Psoas muscle (tissue), 8 donors: ENCODE results near the gene TENT4A. TPM values are rescaled to one million over a fixed set of nuclear protein-coding genes. Genes with fewer than 3 reads are reported as not detected.

Source experiments
- ATAC-seq, 4 donors: fragments of 200-7000 bp; cut with Tn5 transposase; one replicate each; pipeline ENCODE4 v1.9.1; 2020; ENCODE audit warnings: moderate library complexity in 3 of 4, mild to moderate bottlenecking in 2 of 4
- DNase-seq, 2 donors: peaks; one replicate each; pipeline ENCODE4 v3.0.0-alpha.2; 2020
- H3K27ac ChIP-seq: fragments of 200-600 bp; one replicate; pipeline ENCODE4 v1.8.0; 2022
- H3K27me3 ChIP-seq, 3 donors: fragments of 200-600 bp in 1 of 3; one replicate each; pipeline versions ENCODE4 v1.6.1 to v1.8.0; 2013 to 2022; ENCODE audit warnings: low read length in 2 of 3, mild to moderate bottlenecking in 2 of 3, moderate library complexity in 1 of 3; ENCODE audit not compliant: insufficient read depth in 3 of 3
- H3K36me3 ChIP-seq, 2 donors: fragments of 200-600 bp in 1 of 2; one replicate each; pipeline versions ENCODE4 v1.6.1 to v1.8.0; 2013 to 2022; ENCODE audit warnings: low read depth in 1 of 2, mild to moderate bottlenecking in 1 of 2, moderate library complexity in 1 of 2; ENCODE audit not compliant: insufficient read depth in 1 of 2
- H3K4me1 ChIP-seq: fragments of 200-600 bp; one replicate; pipeline ENCODE4 v1.8.0; 2022
- H3K4me3 ChIP-seq: fragments of 200-600 bp; one replicate; pipeline ENCODE4 v1.8.0; 2022; ENCODE audit warnings: mild to moderate bottlenecking
- H3K9me3 ChIP-seq: fragments of 200-600 bp; one replicate; pipeline ENCODE4 v1.8.0; 2022
- CTCF ChIP-seq: fragments of 200-600 bp; IDR thresholded peaks from one replicate; pipeline ENCODE4 v1.8.0; 2022; ENCODE audit warnings: antibody characterized with exemption
- WGBS, 3 donors: extraction: QIAGEN DNeasy Blood & Tissue Kit; methylation state at CpG; one replicate each; pipeline versions ENCODE4 v1.1.6 to v1.1.7; 2013; 5-methylcytosine and 5-hydroxymethylcytosine counted together
- intact Hi-C, 2 donors: fragments of 100-400 bp; cut with DNase I; formaldehyde crosslinking; loops; one replicate each; pipeline versions ENCODE4 v1.11.0 to v1.14.2; 2022
- polyA plus RNA-seq, 3 donors: library from polyadenylated mRNA; stranded (reverse); fragments of 200-250 nt; gene quantifications; one replicate each; pipeline ENCODE4 v1.2.3, GENCODE V29; 2013
- total RNA-seq, 4 donors: library from RNA; stranded (reverse); fragmentation: NEBNext Ultra II Directional in 2 of 4; extraction: Animal tissue kit (Norgen Biotek cat#: 25700) in 2 of 4; gene quantifications; one replicate each; pipeline versions ENCODE4 v1.2.1 to v1.2.4, GENCODE V29; 2021 to 2023
- donor health status: healthy with polysubstance abuse.
- donor health status: DM: no; HTN: no; CAD: no; lungs with moderate emphysema.
- donor health status: Bipolar disorder and iron deficiency.
- donor health status: healthy.
- donor health status: DM: yes; HTN: yes; CAD: no.
- donor health status: DM: no; HTN: no; CAD: no.
- donor health status: DM: no; HTN: no; CAD: no.
- donor health status: DM: yes; HTN: yes; CAD: no.

Gene TENT4A
- total and polyA plus RNA-seq, 7 donors: 5.0 to 19.2 (median 12.7) TPM

- no peaks in the 10 kb centered on the region for H3K27me3 ChIP-seq
- intact Hi-C loops: no loop called here
- no peaks in the 10 kb centered on the region for H3K9me3 ChIP-seq
- DNase-seq (peak; percentile 40 to 74), ATAC-seq (peak; percentile 32 to 71 (median 66))
- peaks cover 76% of the 10 kb centered on the region for H3K4me1 ChIP-seq
- no peaks in the 10 kb centered on the region for H3K36me3 ChIP-seq
- TF ChIP-seq CTCF: no peak
- H3K27ac ChIP-seq: peak overlapping the region; percentile 71
- 20 to 31% (median 23%) methylated on average over 13 of the region's 13 CpGs for WGBS, 3 donors
- peak overlapping the region; percentile 9 for H3K4me3 ChIP-seq
These were observed 19.6 kb downstream of the TENT4A start for GRCh38 chr5:6732634-6733410.

- H3K27me3 ChIP-seq: no peaks in the 10 kb centered on the region
- peak in 1 of 4 donors; percentile 4 for ATAC-seq
- H3K4me3 ChIP-seq: no peak overlapping the region
- no peak for DNase-seq
- 84 to 87% (median 87%) methylated on average over 21 of the region's 21 CpGs for WGBS, 3 donors
- H3K4me1 ChIP-seq: peaks cover 69% of the 10 kb centered on the region
- no peak for TF ChIP-seq CTCF
- H3K9me3 ChIP-seq: no peaks in the 10 kb centered on the region
- intact Hi-C loops: no loop called here
- peak overlapping the region; percentile 71 for H3K27ac ChIP-seq
- peaks cover under 1 to 8% of the 10 kb centered on the region in 2 donors for H3K36me3 ChIP-seq
These were observed 20.4 kb downstream of the TENT4A start for GRCh38 chr5:6733411-6734242.

- peaks cover 62% of the 10 kb centered on the region for H3K4me1 ChIP-seq
- H3K27me3 ChIP-seq: no peaks in the 10 kb centered on the region
- ATAC-seq (peak; percentile 56 to 80 (median 73)), DNase-seq (peak; percentile 61 to 86)
- peaks cover 2 to 14% of the 10 kb centered on the region in 2 donors for H3K36me3 ChIP-seq
- no peak for TF ChIP-seq CTCF
- no peaks in the 10 kb centered on the region for H3K9me3 ChIP-seq
- 43 to 62% (median 45%) methylated on average over 11 of the region's 11 CpGs for WGBS, 3 donors
- peak overlapping the region; percentile 71 for H3K27ac ChIP-seq
- H3K4me3 ChIP-seq: no peak overlapping the region
- intact Hi-C loops: no loop called here
These were observed 21.0 kb downstream of the TENT4A start for GRCh38 chr5:6734243-6734700.

GRCh38 chr5:6734781-6735180 is 21.5 kb downstream of the TENT4A start:
- ATAC-seq: no peak
- 63 to 79% (median 66%) methylated on average over 5 of the region's 5 CpGs for WGBS, 3 donors
- Histone ChIP-seq H3K4me3 (no peak overlapping the region), H3K27ac (peak overlapping the region; percentile 71), H3K9me3 (no peaks in the 10 kb centered on the region), H3K4me1 (peaks cover 57% of the 10 kb centered on the region), H3K27me3 (no peaks in the 10 kb centered on the region), H3K36me3 (peaks cover 2 to 20% of the 10 kb centered on the region in 2 donors)
- DNase-seq: no peak
- TF ChIP-seq CTCF: no peak
- intact Hi-C loops: no loop called here
